HCT116 (cell line): ENCODE data around the gene OLFML2B. TPM values are rescaled to one million over a fixed set of nuclear protein-coding genes. Genes with fewer than 3 reads are reported as not detected.

Source experiments
- ATAC-seq: fragments of 200-7000 bp; cut with Tn5 transposase; 2 replicates; pipeline ENCODE4 v1.9.1; 2020; ENCODE audit warnings: mild to moderate bottlenecking, moderate library complexity
- BruUV-seq: library from RNA; stranded (reverse); fragments of 400-500 nt; replicated peaks from 2 replicates; lab custom pipeline; 2021; lab: Mats Ljungman, UMichigan
- CTCF ChIA-PET: fragments of 300-600 bp; sonication (Branson Sonifier 250); formaldehyde crosslinking; loops from one replicate; lab custom pipeline; 2021; ENCODE audit warnings: antibody characterized with exemption; lab: Charles Lee
- POLR2A ChIA-PET: fragments of 300-600, 350-600 bp; sonication (Branson Sonifier 250); formaldehyde crosslinking; loops from one replicate; lab custom pipeline; 2021; ENCODE audit warnings: antibody characterized with exemption; lab: Charles Lee
- RAD21 ChIA-PET, 2 experiments: fragments of 300-600 bp; sonication (Branson Sonifier 250); formaldehyde crosslinking; loops; one replicate each; lab custom pipeline; 2023; ENCODE audit warnings: low total read pairs in 2 of 2; ENCODE audit not compliant: uncharacterized antibody in 2 of 2, unreplicated experiment in 2 of 2, low non-redundant PET in 1 of 2; lab: Charles Lee
- DNase-seq: peaks from one replicate; pipeline ENCODE4 v3.0.0-alpha.2; 2010; ENCODE audit warnings: low read depth, low spot score
- H2AFZ ChIP-seq: fragments of 200-600 bp; shearing (Covaris generic), sonication (generic); 2 replicates; pipeline ENCODE4 v1.6.1; 2017; ENCODE audit warnings: low read depth, mixed run types, mixed read lengths, antibody characterized with exemption, low read length; ENCODE audit not compliant: poor library complexity, severe bottlenecking
- H3K27ac ChIP-seq: 2 replicates; pipeline ENCODE4 v1.5.1; 2012; ENCODE audit warnings: low read depth, low read length
- H3K27me3 ChIP-seq: fragments of 200-600 bp; sonication (generic); 2 replicates; pipeline ENCODE4 v1.6.1; 2016; ENCODE audit warnings: mixed run types, low read length, mixed read lengths; ENCODE audit not compliant: insufficient read depth
- H3K36me3 ChIP-seq, 2 experiments: fragments of 200-500 bp in 1 of 2; fragments of 200-600 bp in 1 of 2; sonication (Bioruptor generic) in 1 of 2; sonication (generic) in 1 of 2; 2 replicates each; pipeline versions ENCODE4 v1.5.1 to v1.6.1; 2014 to 2016; ENCODE audit warnings: low read length in 2 of 2, inconsistent platforms in 1 of 2, mixed read lengths in 1 of 2, mixed run types in 1 of 2; ENCODE audit not compliant: insufficient read depth in 2 of 2, control insufficient read depth in 1 of 2
- H3K4me1 ChIP-seq, 2 experiments: fragments of 200-600 bp in 1 of 2; sonication (generic) in 1 of 2; 2 replicates each; pipeline versions ENCODE4 v1.5.1 to v1.6.1; 2012 to 2017; ENCODE audit warnings: low read length in 2 of 2, inconsistent platforms in 1 of 2, mild to moderate bottlenecking in 1 of 2, mixed read lengths in 1 of 2, mixed run types in 1 of 2, moderate library complexity in 1 of 2; ENCODE audit not compliant: insufficient read depth in 2 of 2, control insufficient read depth in 1 of 2
- H3K4me2 ChIP-seq: fragments of 200-600 bp; sonication (generic); 2 replicates; pipeline ENCODE4 v1.6.1; 2017; ENCODE audit warnings: mixed run types, low read length, mixed read lengths
- H3K4me3 ChIP-seq, 2 experiments: fragments of 200-600 bp in 1 of 2; sonication (generic) in 1 of 2; replicated peaks in 1 of 2; 2 replicates each; pipeline ENCODE4 v1.5.1; 2011 to 2016; ENCODE audit warnings: low read length in 2 of 2, control low read depth in 1 of 2, low read depth in 1 of 2, mild to moderate bottlenecking in 1 of 2, mixed read lengths in 1 of 2, mixed run types in 1 of 2
- H3K79me2 ChIP-seq: fragments of 200-600 bp; sonication (generic); 2 replicates; pipeline ENCODE4 v1.6.1; 2017; ENCODE audit warnings: mild to moderate bottlenecking, mixed run types, low read length, moderate library complexity, mixed read lengths; ENCODE audit not compliant: insufficient read depth
- H3K9ac ChIP-seq: fragments of 200-600 bp; sonication (generic); 2 replicates; pipeline ENCODE4 v1.6.1; 2016; ENCODE audit warnings: low read length, mixed read lengths
- H3K9me2 ChIP-seq: fragments of 200-600 bp; sonication (generic), shearing (Covaris generic); 2 replicates; pipeline ENCODE4 v1.6.1; 2017; ENCODE audit warnings: mixed run types, mild to moderate bottlenecking, moderate library complexity; ENCODE audit not compliant: insufficient read depth
- H3K9me3 ChIP-seq, 2 experiments: fragments of 200-500 bp in 1 of 2; fragments of 200-600 bp in 1 of 2; sonication (Bioruptor generic) in 1 of 2; sonication (generic) in 1 of 2; 2 replicates each; pipeline ENCODE4 v1.6.1; 2014 to 2017; ENCODE audit warnings: low read length in 2 of 2, mixed read lengths in 2 of 2, inconsistent platforms in 1 of 2, low read depth in 1 of 2, mild to moderate bottlenecking in 1 of 2, mixed run types in 1 of 2, moderate library complexity in 1 of 2; ENCODE audit not compliant: control insufficient read depth in 1 of 2, insufficient read depth in 1 of 2
- H4K20me1 ChIP-seq: fragments of 200-600 bp; sonication (generic), shearing (Covaris generic); 2 replicates; pipeline ENCODE4 v1.6.1; 2017; ENCODE audit warnings: mixed run types, mild to moderate bottlenecking, moderate library complexity; ENCODE audit not compliant: insufficient read depth
- CTCF ChIP-seq, 3 experiments: fragments of 200-600 bp in 1 of 3; sonication (generic) in 1 of 3; IDR thresholded peaks in 2 of 3; conservative IDR thresholded peaks in 1 of 3; 2 replicates each; pipeline ENCODE4 v1.5.1; 2012 to 2017; ENCODE audit warnings: low read depth in 2 of 3, low read length in 2 of 3, antibody characterized with exemption in 1 of 3, borderline replicate concordance in 1 of 3, control low read depth in 1 of 3, mild to moderate bottlenecking in 1 of 3, mixed read lengths in 1 of 3, mixed run types in 1 of 3, moderate library complexity in 1 of 3; ENCODE audit not compliant: insufficient read depth in 1 of 3
- MAX ChIP-seq: IDR thresholded peaks from 2 replicates; pipeline ENCODE4 v1.6.1; 2012
- YY1 ChIP-seq: IDR thresholded peaks from 2 replicates; pipeline ENCODE4 v1.6.1; 2011; ENCODE audit warnings: low read length, low read depth, moderate library complexity, mild to moderate bottlenecking; ENCODE audit not compliant: insufficient replicate concordance; ENCODE audit errors: extremely low read depth
- intact Hi-C: fragments of 100-400 bp; cut with micrococcal nuclease; formaldehyde crosslinking; loops from 2 replicates; pipeline ENCODE4 v1.10.0; 2022
- total RNA-seq: library from RNA; stranded (reverse); gene quantifications from one replicate; pipeline ENCODE4 v1.2.1, GENCODE V29; 2021; ENCODE audit not compliant: unreplicated experiment

Gene OLFML2B
- total RNA-seq, 1 experiment from 2014 or later = 1.3 TPM

GRCh38 chr1:162030759-162031280 lies 7.2 kb upstream of the OLFML2B start (continued):
- no peak for TF ChIP-seq CTCF (IDR thresholded peaks at IDR 0.05 in 2 of 3, conservative IDR thresholded peaks at IDR 0.05 in 1 of 3; ENCODE audit: borderline replicate concordance in 1 of 3, insufficient read depth in 1 of 3, low read depth in 2 of 3, low read length in 2 of 3)
- no peak for TF ChIP-seq YY1

GRCh38 chr1:162029157-162029556 lies 5.5 kb upstream of the OLFML2B start:
- no peak for TF ChIP-seq MAX
- no peak for TF ChIP-seq CTCF (IDR thresholded peaks at IDR 0.05 in 2 of 3, conservative IDR thresholded peaks at IDR 0.05 in 1 of 3; ENCODE audit: borderline replicate concordance in 1 of 3, insufficient read depth in 1 of 3, low read depth in 2 of 3, low read length in 2 of 3)
- TF ChIP-seq, all 23 proteins: peak for 0
- no peaks in the 10 kb centered on the region for H3K36me3 ChIP-seq
- no peaks in the 10 kb centered on the region for H4K20me1 ChIP-seq
- H3K9ac ChIP-seq = no peak overlapping the region
- H3K27me3 ChIP-seq = no peaks in the 10 kb centered on the region
- CTCF ChIA-PET = interaction anchor here (1.3 kb wide), 1 partner anchor 8 kb away, joined by 6 read pairs; no protein-coding TSS in a partner anchor
- H3K27ac ChIP-seq = no peak overlapping the region
- peaks cover 5 to 9% of the 10 kb centered on the region in 2 experiments for H3K4me1 ChIP-seq
- H3K4me3 ChIP-seq = no peak overlapping the region
- H3K79me2 ChIP-seq = no peaks in the 10 kb centered on the region
- no peaks in the 10 kb centered on the region for H3K9me2 ChIP-seq
- POLR2A ChIA-PET = no interaction called here
- H3K9me3 ChIP-seq = no peaks in the 10 kb centered on the region
- no peak for DNase-seq
- no peak overlapping the region for H3K4me2 ChIP-seq
- intact Hi-C loops = no loop called here
- RAD21 ChIA-PET = no interaction called here
- BruUV-seq = no TSS peak
- H2AFZ ChIP-seq = no peak overlapping the region
- ATAC-seq = no peak
